NB4 (cell line): ENCODE data around the gene LGI4.
A peak's percentile ranks its signal among the peaks of the same experiment; 100 is the strongest.

Experiments used
- DNase-seq: peaks from one replicate; pipeline ENCODE4 v3.0.0; 2010; ENCODE audit warnings: low read depth
- H3K4me3 ChIP-seq: one replicate; pipeline ENCODE4 v1.5.1; 2011; ENCODE audit warnings: mild to moderate bottlenecking, low read depth, low read length, moderate library complexity
- CTCF ChIP-seq: IDR thresholded peaks from one replicate; pipeline ENCODE4 v1.5.1; 2012; ENCODE audit warnings: low read depth, low read length
- MAX ChIP-seq: IDR thresholded peaks from 2 replicates; pipeline ENCODE4 v1.6.1; 2011; ENCODE audit warnings: low read depth, low read length
- MYC ChIP-seq: IDR thresholded peaks from 2 replicates; pipeline ENCODE4 v1.6.1; 2011; ENCODE audit warnings: low read depth, low read length
- POLR2A ChIP-seq: IDR thresholded peaks from 2 replicates; pipeline ENCODE4 v1.6.1; 2011; ENCODE audit warnings: mild to moderate bottlenecking; ENCODE audit not compliant: insufficient read length; ENCODE audit errors: extremely low read depth

Gene LGI4

DNA sequence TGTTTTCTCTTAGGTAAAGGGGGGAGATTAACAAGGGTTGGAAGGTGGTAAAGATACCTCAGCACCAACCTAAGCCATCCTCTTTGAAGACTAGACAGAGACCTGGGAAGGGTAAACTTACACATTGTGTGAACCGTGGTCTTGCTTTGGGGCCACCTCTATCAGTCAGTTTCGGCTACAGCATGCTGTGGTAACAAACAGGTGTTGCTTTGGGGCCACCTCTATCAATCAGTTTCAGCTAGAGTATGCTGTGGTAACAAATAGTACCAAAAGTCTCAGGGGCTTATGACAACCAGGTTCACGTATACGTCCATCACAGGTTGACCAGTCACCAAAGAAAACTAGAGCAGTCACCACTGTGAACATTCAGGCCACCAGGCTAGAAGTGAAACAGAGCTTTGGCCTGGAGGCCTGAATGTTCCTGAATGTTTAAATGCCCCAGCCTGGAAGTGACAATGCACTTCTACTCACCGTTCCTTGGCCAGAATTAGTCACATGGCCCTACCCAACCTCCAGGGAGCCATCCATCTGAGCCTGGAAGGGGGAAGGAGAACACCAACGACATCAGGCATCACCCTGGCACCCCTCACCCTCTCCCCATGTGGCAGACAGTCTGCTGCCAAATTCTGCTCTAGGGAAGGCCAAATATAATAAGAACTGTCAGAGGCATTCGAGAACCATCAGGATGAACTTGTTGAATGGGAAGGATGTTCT, 12.0 kb upstream of the LGI4 start:
- no peak overlapping the region for H3K4me3 ChIP-seq
- DNase-seq: no peak
- TF ChIP-seq CTCF (no peak), MAX (no peak), POLR2A (no peak), MYC (no peak)

GRCh38 chr19:35144600-35145436, 10.0 kb upstream of the LGI4 start:
- peak; percentile 29 for DNase-seq

GRCh38 chr19:35144259-35144599, 9.4 kb upstream of the LGI4 start:
- H3K4me3 ChIP-seq: no peak overlapping the region
- DNase-seq: no peak
- TF ChIP-seq POLR2A (no peak), MAX (no peak), CTCF (no peak), MYC (no peak)

More at GRCh38 chr19:35144600-35145436, 10.0 kb upstream of the LGI4 start:
- TF ChIP-seq POLR2A: no peak
- TF ChIP-seq MYC: no peak
- no peak for TF ChIP-seq CTCF
- no peak for TF ChIP-seq MAX
- no peak overlapping the region for H3K4me3 ChIP-seq

DNA sequence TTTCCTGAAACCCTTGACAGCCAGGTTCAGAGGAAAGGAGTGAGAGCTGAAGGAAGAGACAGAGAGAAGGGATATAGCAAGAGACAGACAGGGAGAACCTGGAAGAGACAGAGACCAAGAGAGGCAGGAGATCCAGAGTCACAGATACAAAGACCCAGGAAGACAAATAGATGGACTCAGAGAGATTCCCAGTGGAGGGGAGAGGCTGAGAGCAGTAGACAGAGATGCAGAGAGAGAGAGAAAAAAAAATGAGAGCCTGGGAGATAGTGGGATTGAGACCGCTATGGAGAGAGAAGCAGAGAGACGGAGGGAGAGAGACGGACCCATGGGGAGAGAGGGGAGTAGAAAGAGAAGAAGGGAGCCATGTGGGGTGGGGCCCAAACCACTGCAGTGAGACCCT, 9.0 kb upstream of the LGI4 start:
- no peak for TF ChIP-seq MYC
- TF ChIP-seq MAX: no peak
- no peak for TF ChIP-seq CTCF
- no peak for TF ChIP-seq POLR2A
- DNase-seq: no peak
- H3K4me3 ChIP-seq: no peak overlapping the region

DNA sequence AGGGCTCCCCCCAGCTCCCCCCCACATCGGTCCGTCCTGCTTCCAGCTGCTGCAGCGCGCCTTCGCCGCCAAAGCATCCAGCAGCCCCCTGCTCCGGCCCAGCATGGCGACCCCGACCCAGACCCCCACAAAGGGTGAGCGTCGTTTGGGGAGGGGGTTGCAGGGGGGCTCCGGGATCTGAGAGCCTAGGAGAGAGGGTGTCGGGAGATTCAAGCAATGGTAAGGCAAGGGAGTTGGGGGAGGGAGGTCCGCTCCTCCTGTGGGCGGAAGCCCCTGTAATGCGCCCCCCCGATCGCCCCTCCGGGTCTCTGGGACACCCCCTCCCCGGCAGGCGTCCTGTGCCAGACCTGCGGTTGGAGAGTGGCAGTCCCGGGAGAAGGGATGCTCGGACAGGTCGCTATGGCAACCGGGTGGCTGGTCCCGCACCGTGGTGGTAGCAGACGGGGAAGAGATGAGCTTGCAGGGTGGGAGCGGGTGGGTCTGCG, 8.4 kb upstream of the LGI4 start, which contains the start of gene FXYD7:
Gene FXYD7, plus strand, starts transcription at position 25 of the 485 bp plus-strand sequence. Its CDS starts 79 bp downstream, at position 104.
- no peak within 1 kb of the TSS for H3K4me3 ChIP-seq
- no peak for TF ChIP-seq MAX
- no peak for TF ChIP-seq CTCF
- no peak for TF ChIP-seq POLR2A
- no peak for TF ChIP-seq MYC
- DNase-seq: no peak
